Measurements from ENCODE around the gene CELF5. TPM values are rescaled to one million over a fixed set of nuclear protein-coding genes. Genes with fewer than 3 reads are reported as not detected.
A peak's percentile ranks its signal among the peaks of the same experiment; 100 is the strongest.

CELF5 gene
- total and polyA plus RNA-seq, 7 donors = under 0.01 to 1.1 (median 0.37) TPM; not detected in 1

- WGBS, 2 donors = 33 to 53% methylated on average over 26 of the region's 26 CpGs
- TF ChIP-seq POLR2A (IDR thresholded peaks at IDR 0.05) (no peak), EP300 (IDR thresholded peaks at IDR 0.05) (peak in 1 of 4 donors; percentile 54), POLR2AphosphoS5 (IDR thresholded peaks at IDR 0.05) (peak; percentile 6 to 84 (median 38))
- peak; percentile 96 for DNase-seq
- intact Hi-C loops (cut with DNase I) = no loop called here
- H3K4me3 ChIP-seq = peak overlapping the region in 3 of 4 donors; percentile 9 to 36 (median 25)
- H3K27me3 ChIP-seq = no peaks in the 10 kb centered on the region
- H3K27ac ChIP-seq = peak overlapping the region; percentile 86 to 94 (median 91)
- peaks cover 0 to 63% (median 50%) of the 10 kb centered on the region in 4 donors for H3K4me1 ChIP-seq
- no peaks in the 10 kb centered on the region for H3K9me3 ChIP-seq
- H3K36me3 ChIP-seq = no peaks in the 10 kb centered on the region
Measured at GRCh38 chr19:3343619-3344502, 119.4 kb downstream of the CELF5 start.

DNA sequence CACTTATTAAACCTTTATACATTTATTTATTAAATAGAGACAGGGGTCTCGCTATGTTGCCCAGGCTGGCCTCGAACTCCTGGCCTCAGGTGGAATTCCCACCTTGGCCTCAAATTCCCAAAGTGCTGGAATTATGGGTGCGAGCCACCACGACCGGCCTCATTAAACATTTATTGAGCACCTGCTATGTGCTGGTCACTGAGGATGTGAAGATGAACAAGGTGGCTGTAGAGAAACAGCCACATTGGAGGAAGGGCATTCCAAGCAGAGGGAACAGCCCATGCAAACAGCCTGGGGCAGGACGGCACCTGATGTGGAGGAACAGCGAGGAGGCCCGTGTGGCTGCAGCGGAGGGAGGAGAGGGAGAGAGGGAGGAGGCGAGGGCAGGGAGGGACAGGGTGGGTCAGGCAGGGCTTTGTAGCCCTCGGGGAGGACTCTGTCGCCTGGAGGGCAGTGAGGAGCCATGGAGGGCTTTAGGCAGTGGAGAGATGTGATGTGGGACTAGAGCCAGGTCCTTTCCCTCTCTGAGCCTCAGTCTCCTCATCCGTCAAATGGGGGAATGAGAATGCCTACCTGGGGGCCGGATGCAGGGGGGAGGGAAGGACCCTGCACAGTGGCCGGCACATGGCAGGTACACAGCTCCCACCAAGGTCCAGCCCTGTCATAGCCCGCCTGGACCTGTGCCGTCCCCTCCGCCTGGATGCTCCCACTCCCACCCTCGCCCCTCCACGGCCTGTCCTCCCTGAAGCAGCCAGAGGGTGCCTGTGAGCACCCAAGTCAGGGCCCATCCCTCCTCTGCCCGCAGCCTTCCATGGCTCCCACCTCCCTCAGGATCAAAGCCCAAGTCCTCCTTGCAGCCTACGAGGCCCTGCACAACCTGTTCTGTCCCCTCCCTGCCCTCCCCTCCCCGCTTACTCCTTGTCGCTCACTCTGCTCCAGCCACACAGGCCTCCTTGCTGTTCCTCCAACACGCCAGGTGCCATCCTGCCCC is 120.4 kb downstream of the CELF5 start:
- Histone ChIP-seq H3K4me3 (no peak overlapping the region), H3K36me3 (no peaks in the 10 kb centered on the region), H3K27ac (peak overlapping the region; percentile 86 to 94 (median 91)), H3K27me3 (no peaks in the 10 kb centered on the region), H3K9me3 (no peaks in the 10 kb centered on the region), H3K4me1 (peaks cover 0 to 61% (median 46%) of the 10 kb centered on the region in 4 donors)
- intact Hi-C loops (cut with DNase I) = no loop called here
- no peak for DNase-seq
- 88 to 89% methylated on average over 25 of the region's 25 CpGs for WGBS, 2 donors
- no peak for TF ChIP-seq POLR2A (IDR thresholded peaks at IDR 0.05)
- TF ChIP-seq CTCF (IDR thresholded peaks at IDR 0.05) = no peak
- no peak for TF ChIP-seq POLR2AphosphoS5 (IDR thresholded peaks at IDR 0.05)
- no peak for TF ChIP-seq EP300 (IDR thresholded peaks at IDR 0.05)

DNA sequence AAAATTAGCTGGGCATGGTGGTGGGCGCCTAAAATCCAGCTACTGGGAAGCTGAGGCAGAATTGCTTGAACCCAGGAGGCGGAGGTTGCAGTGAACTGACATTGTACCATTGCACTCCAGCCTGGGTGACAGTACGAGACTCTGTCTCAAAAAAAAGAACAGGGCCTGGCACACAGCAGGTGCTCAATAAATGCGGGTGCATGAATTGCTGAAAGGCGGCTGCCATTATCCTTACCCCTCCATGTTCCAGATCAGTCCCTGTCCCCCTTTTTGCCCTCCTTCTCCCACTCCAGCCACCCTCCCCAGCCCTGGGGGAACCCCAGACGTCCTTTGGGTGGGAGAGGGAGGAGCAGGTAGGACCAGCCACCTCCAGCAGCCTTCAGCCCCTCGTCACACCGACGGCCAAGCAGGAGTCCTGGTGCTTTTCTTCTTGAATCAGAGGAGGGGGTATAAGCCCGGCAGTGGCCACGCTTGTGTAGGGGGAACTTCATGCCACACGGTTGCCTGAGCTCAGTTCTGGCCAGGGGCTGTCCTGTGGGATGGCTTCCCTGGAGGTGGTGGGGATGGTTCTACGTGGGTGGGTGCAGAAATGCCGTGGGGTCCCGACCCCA is 121.5 kb downstream of the CELF5 start:
- Histone ChIP-seq H3K4me3 (peak overlapping the region in 2 of 4 donors; percentile 10 to 14), H3K4me1 (peaks cover 0 to 71% (median 50%) of the 10 kb centered on the region in 4 donors), H3K27ac (peak overlapping the region; percentile 86 to 94 (median 91)), H3K9me3 (no peaks in the 10 kb centered on the region), H3K36me3 (no peaks in the 10 kb centered on the region), H3K27me3 (no peaks in the 10 kb centered on the region)
- no peak for DNase-seq
- TF ChIP-seq POLR2A (IDR thresholded peaks at IDR 0.05) (no peak), POLR2AphosphoS5 (IDR thresholded peaks at IDR 0.05) (no peak), EP300 (IDR thresholded peaks at IDR 0.05) (no peak), CTCF (IDR thresholded peaks at IDR 0.05) (no peak)
- WGBS, 2 donors = 71 to 72% methylated on average over 15 of the region's 15 CpGs
- intact Hi-C loops (cut with DNase I) = no loop called here

Other genes starting within 250 kb of the CELF5 start
- gene TLE6, start 247.1 kb upstream of the CELF5 start, total RNA-seq = under 1 TPM in 3 of 4 donors, not detected in 1; 0.71 to 0.99 (median 0.81) TPM
- gene TLE6, start 247.1 kb upstream of the CELF5 start, polyA plus RNA-seq = 1 to 10 TPM; 1.8 to 7.2 (median 3.0) TPM
- gene TLE2, start 195.4 kb upstream of the CELF5 start, total RNA-seq = 10 to 100 TPM; 27.8 to 66.5 (median 47.3) TPM
- gene TLE2, start 195.4 kb upstream of the CELF5 start, polyA plus RNA-seq = 10 to 100 TPM; 10.9 to 20.9 (median 14.4) TPM
- gene TLE5, start 162.2 kb upstream of the CELF5 start, total RNA-seq = 100 to 1,000 TPM; 581 to 711 (median 629) TPM
- 100 to 1,000 TPM; 561 to 714 (median 581) TPM for gene TLE5, start 162.2 kb upstream of the CELF5 start, polyA plus RNA-seq
- gene GNA11, start 130.3 kb upstream of the CELF5 start, total RNA-seq = 10 to 100 TPM; 43.2 to 52.5 (median 45.4) TPM
- 100 to 1,000 TPM in 2 of 3 donors, 10 to 100 TPM in 1; 90.1 to 151 (median 150) TPM for gene GNA11, start 130.3 kb upstream of the CELF5 start, polyA plus RNA-seq
- gene GNA15, start 88.6 kb upstream of the CELF5 start, total RNA-seq = 1 to 10 TPM in 3 of 4 donors, under 1 TPM in 1; 0.55 to 6.0 (median 4.4) TPM
- 1 to 10 TPM; 4.2 to 5.6 (median 5.1) TPM for gene GNA15, start 88.6 kb upstream of the CELF5 start, polyA plus RNA-seq
- 1 to 10 TPM in 1 of 4 donors, under 1 TPM in 2, not detected in 1; 0.33 to 1.9 (median 0.36) TPM for gene S1PR4, start 45.9 kb upstream of the CELF5 start, total RNA-seq
- gene S1PR4, start 45.9 kb upstream of the CELF5 start, polyA plus RNA-seq = 10 to 100 TPM in 1 of 3 donors, under 1 TPM in 1, not detected in 1; 0.60 to 24.4 TPM
- gene NCLN, start 38.7 kb upstream of the CELF5 start, total RNA-seq = 10 to 100 TPM; 12.2 to 23.5 (median 16.0) TPM
- gene NCLN, start 38.7 kb upstream of the CELF5 start, polyA plus RNA-seq = 10 to 100 TPM; 15.0 to 94.7 (median 18.7) TPM
- 100 to 1,000 TPM in 1 of 4 donors, 10 to 100 TPM in 3; 63.2 to 114 (median 74.2) TPM for gene NFIC, start 141.9 kb downstream of the CELF5 start, total RNA-seq
- gene NFIC, start 141.9 kb downstream of the CELF5 start, polyA plus RNA-seq = 10 to 100 TPM in 2 of 3 donors, 1 to 10 TPM in 1; 9.0 to 45.7 (median 10.2) TPM

All from sigmoid colon (tissue), 7 donors.